IMR-90 (cell line): ENCODE results near the gene TM7SF3. TPM values are rescaled to one million over a fixed set of nuclear protein-coding genes. Genes with fewer than 3 reads are reported as not detected.

ENCODE experiments used
- ATAC-seq: fragments of 200-7000 bp; cut with Tn5 transposase; 2 replicates; pipeline ENCODE4 v1.9.1; 2020; ENCODE audit warnings: low read depth, mild to moderate bottlenecking, moderate library complexity
- BruUV-seq: library from RNA; stranded (reverse); fragments of 400-500 nt; replicated peaks from 2 replicates; lab custom pipeline; 2021; lab: Mats Ljungman, UMichigan
- CTCF ChIA-PET: fragments of 300-600 bp; formaldehyde crosslinking; extraction: SDS; loops from one replicate; lab custom pipeline; 2021; ENCODE audit warnings: antibody characterized with exemption; lab: Yijun Ruan, JAX
- POLR2A ChIA-PET: fragments of 300-600 bp; sonication (Branson Sonifier 250); formaldehyde crosslinking; loops from one replicate; lab custom pipeline; 2022; ENCODE audit warnings: antibody characterized with exemption; ENCODE audit not compliant: unreplicated experiment; lab: Charles Lee
- DNase-seq: peaks from one replicate; pipeline ENCODE4 v3.0.0; 2013
- H2AFZ ChIP-seq: replicated peaks from 2 replicates; pipeline ENCODE3; 2013; ENCODE audit warnings: low read length, mild to moderate bottlenecking; ENCODE audit not compliant: poor library complexity
- H2AK5ac ChIP-seq: 2 replicates; pipeline ENCODE4 v1.6.1; 2013; ENCODE audit warnings: low read depth, low read length, inconsistent platforms
- H2AK9ac ChIP-seq: replicated peaks from 2 replicates; pipeline ENCODE3; 2013; ENCODE audit warnings: mild to moderate bottlenecking, low read depth, low read length, moderate library complexity; ENCODE audit not compliant: poor library complexity
- H2BK120ac ChIP-seq: 2 replicates; pipeline ENCODE4 v1.6.1; 2013; ENCODE audit warnings: low read depth, low read length, inconsistent platforms
- H2BK15ac ChIP-seq: 3 replicates; pipeline ENCODE4 v1.6.1; 2013; ENCODE audit warnings: low read depth, low read length, inconsistent platforms
- H2BK20ac ChIP-seq: 2 replicates; pipeline ENCODE4 v1.6.1; 2013; ENCODE audit warnings: low read depth, mild to moderate bottlenecking, inconsistent platforms, low read length, moderate library complexity
- H2BK5ac ChIP-seq: 2 replicates; pipeline ENCODE4 v1.6.1; 2013; ENCODE audit warnings: mild to moderate bottlenecking, low read depth, low read length, inconsistent platforms; ENCODE audit not compliant: poor library complexity, severe bottlenecking
- H3K14ac ChIP-seq: replicated peaks from 2 replicates; pipeline ENCODE4 v1.6.1; 2013; ENCODE audit warnings: low read depth, low read length, inconsistent platforms
- H3K18ac ChIP-seq: 2 replicates; pipeline ENCODE4 v1.6.1; 2013; ENCODE audit warnings: low read depth, low read length, control low read depth
- H3K23ac ChIP-seq: 2 replicates; pipeline ENCODE4 v1.6.1; 2013; ENCODE audit warnings: low read depth, low read length, inconsistent platforms
- H3K27ac ChIP-seq: 2 replicates; pipeline ENCODE4 v1.5.1; 2013; ENCODE audit warnings: mild to moderate bottlenecking, control low read depth, low read length; ENCODE audit not compliant: insufficient read depth
- H3K27me3 ChIP-seq: 2 replicates; pipeline ENCODE4 v1.6.1; 2013; ENCODE audit warnings: low read length; ENCODE audit not compliant: control insufficient read depth, insufficient read depth
- H3K36me3 ChIP-seq: 2 replicates; pipeline ENCODE4 v1.6.1; 2013; ENCODE audit warnings: low read length, mixed read lengths; ENCODE audit not compliant: control insufficient read depth, insufficient read depth
- H3K4ac ChIP-seq: 2 replicates; pipeline ENCODE4 v1.6.1; 2013; ENCODE audit warnings: low read depth, low read length, inconsistent platforms
- H3K4me1 ChIP-seq: 2 replicates; pipeline ENCODE4 v1.6.1; 2013; ENCODE audit warnings: low read length, mixed read lengths; ENCODE audit not compliant: control insufficient read depth, insufficient read depth
- H3K4me2 ChIP-seq: 2 replicates; pipeline ENCODE4 v1.6.1; 2013; ENCODE audit warnings: low read depth, mild to moderate bottlenecking, control low read depth, low read length, moderate library complexity
- H3K4me3 ChIP-seq: 2 replicates; pipeline ENCODE4 v1.5.1; 2013; ENCODE audit warnings: low read depth, mild to moderate bottlenecking, control low read depth, low read length, moderate library complexity; ENCODE audit not compliant: insufficient read depth
- H3K56ac ChIP-seq: 2 replicates; pipeline ENCODE4 v1.6.1; 2013; ENCODE audit warnings: low read length, inconsistent platforms; ENCODE audit not compliant: insufficient read depth; ENCODE audit errors: extremely low read depth
- H3K79me1 ChIP-seq, 2 experiments: 2 replicates each; pipeline ENCODE4 v1.6.1; 2013; ENCODE audit warnings: low read length in 2 of 2, inconsistent platforms in 1 of 2, low read depth in 1 of 2
- H3K9ac ChIP-seq: 2 replicates; pipeline ENCODE4 v1.6.1; 2013; ENCODE audit warnings: low read depth, low read length, control low read depth
- H3K9me1 ChIP-seq: 2 replicates; pipeline ENCODE4 v1.6.1; 2013; ENCODE audit warnings: low read length, inconsistent platforms; ENCODE audit not compliant: insufficient read depth
- H3K9me3 ChIP-seq: 2 replicates; pipeline ENCODE4 v1.6.1; 2013; ENCODE audit warnings: low read length; ENCODE audit not compliant: control insufficient read depth, insufficient read depth
- H4K20me1 ChIP-seq: 2 replicates; pipeline ENCODE4 v1.6.1; 2013; ENCODE audit warnings: low read length, inconsistent platforms; ENCODE audit not compliant: insufficient read depth
- H4K5ac ChIP-seq: 2 replicates; pipeline ENCODE4 v1.6.1; 2013; ENCODE audit warnings: mild to moderate bottlenecking, low read depth, low read length, control low read depth
- H4K8ac ChIP-seq, 2 experiments: 2 replicates each; pipeline ENCODE4 v1.6.1; 2013; ENCODE audit warnings: low read depth in 2 of 2, low read length in 2 of 2, control low read depth in 1 of 2, inconsistent platforms in 1 of 2
- H4K91ac ChIP-seq: 2 replicates; pipeline ENCODE4 v1.6.1; 2013; ENCODE audit warnings: low read depth, low read length, inconsistent platforms; ENCODE audit not compliant: insufficient read depth
- CEBPB ChIP-seq: IDR thresholded peaks from 2 replicates; pipeline ENCODE4 v1.6.1; 2012; ENCODE audit warnings: low read depth, low read length, improper control_type of control experiment
- CHD1 ChIP-seq: IDR thresholded peaks from 2 replicates; pipeline ENCODE4 v1.6.1; 2012; ENCODE audit warnings: low read depth, low read length, improper control_type of control experiment
- ELK1 ChIP-seq: fragments of 150-350 bp; IDR thresholded peaks from 2 replicates; pipeline ENCODE4 v1.6.1; 2016; ENCODE audit warnings: low read depth, mild to moderate bottlenecking, low read length, moderate library complexity, borderline replicate concordance
- FOS ChIP-seq: fragments of 150-350 bp; IDR thresholded peaks from 2 replicates; pipeline ENCODE4 v1.6.1; 2016; ENCODE audit warnings: low read depth, low read length
- MAFK ChIP-seq: IDR thresholded peaks from 2 replicates; pipeline ENCODE4 v1.6.1; 2012; ENCODE audit warnings: low read depth, low read length, improper control_type of control experiment
- MAZ ChIP-seq: IDR thresholded peaks from 2 replicates; pipeline ENCODE4 v1.6.1; 2012; ENCODE audit warnings: low read depth, mild to moderate bottlenecking, low read length, improper control_type of control experiment, moderate library complexity, borderline replicate concordance
- MXI1 ChIP-seq: IDR thresholded peaks from 2 replicates; pipeline ENCODE4 v1.6.1; 2012; ENCODE audit warnings: low read depth, mild to moderate bottlenecking, low read length, moderate library complexity, borderline replicate concordance
- NFE2L2 ChIP-seq: fragments of 150-350 bp; IDR thresholded peaks from 2 replicates; pipeline ENCODE4 v1.6.1; 2016; ENCODE audit warnings: low read depth, mild to moderate bottlenecking, low read length
- POLR2A ChIP-seq: IDR thresholded peaks from 2 replicates; pipeline ENCODE4 v1.6.1; 2012; ENCODE audit warnings: mild to moderate bottlenecking, low read depth, low read length
- RCOR1 ChIP-seq: IDR thresholded peaks from 2 replicates; pipeline ENCODE4 v1.6.1; 2012; ENCODE audit warnings: mild to moderate bottlenecking, low read length, improper control_type of control experiment; ENCODE audit not compliant: insufficient replicate concordance
- RFX5 ChIP-seq: IDR thresholded peaks from 2 replicates; pipeline ENCODE4 v1.8.0; 2012; ENCODE audit warnings: low read depth, mild to moderate bottlenecking, low read length, moderate library complexity
- SMC3 ChIP-seq: fragments of 150-350 bp; IDR thresholded peaks from 2 replicates; pipeline ENCODE4 v1.6.1; 2016; ENCODE audit warnings: low read depth, mild to moderate bottlenecking, antibody characterized with exemption, low read length, moderate library complexity
- USF2 ChIP-seq: fragments of 150-350 bp; IDR thresholded peaks from 2 replicates; pipeline ENCODE4 v1.6.1; 2017; ENCODE audit warnings: mild to moderate bottlenecking, antibody characterized with exemption, low read length, low read depth
- WGBS, 2 experiments: methylation state at CpG; one replicate each; pipeline versions ENCODE4 v1.1.5 to v1.1.7; 2013; ENCODE audit warnings: missing lambda C conversion rate in 2 of 2; ENCODE audit not compliant: insufficient read length in 1 of 2; ENCODE audit errors: extremely low coverage in 2 of 2; 5-methylcytosine and 5-hydroxymethylcytosine counted together
- dilution Hi-C: fragments of 300-500 bp; cut with HindIII; formaldehyde crosslinking; loops from one replicate; pipeline ENCODE4 v1.14.3; 2018; ENCODE audit warnings: low sequenced_read_pairs; ENCODE audit not compliant: unreplicated experiment
- in situ Hi-C: fragments of 300-500 bp; cut with MboI; formaldehyde crosslinking; loops from 3 replicates; pipeline ENCODE4 v1.14.3; 2019; ENCODE audit warnings: low sequenced_read_pairs, inconsistent platforms, mixed read lengths
- intact Hi-C: fragments of 100-400 bp; cut with micrococcal nuclease; formaldehyde crosslinking; loops from 2 replicates; pipeline ENCODE4 v1.10.0; 2022
- polyA plus RNA-seq, 3 experiments: library from polyadenylated mRNA; depleted of rRNA; stranded (reverse); fragments of >200 nt; gene quantifications; 2 replicates each; pipeline ENCODE4 v1.2.3, GENCODE V29; 2012; ENCODE audit warnings: low replicate concordance in 1 of 3
- total RNA-seq: library from RNA; depleted of rRNA; stranded (reverse); fragments of >200 nt; gene quantifications from 2 replicates; pipeline ENCODE4 v1.2.3, GENCODE V29; 2012

Gene TM7SF3
- total and polyA plus RNA-seq, 2 of the 4 experiments (the other 2 are of a cell fraction) = 35.3 to 46.6 TPM

- Histone ChIP-seq H3K27ac (no peak overlapping the region), H3K9me3 (no peaks in the 10 kb centered on the region), H4K8ac (no peak overlapping the region), H3K14ac (no peak overlapping the region), H3K9ac (no peak overlapping the region), H2AK5ac (no peak overlapping the region), H3K18ac (no peak overlapping the region), H3K23ac (no peak overlapping the region), H3K4me3 (no peak overlapping the region), H3K56ac (no peak overlapping the region), H2BK120ac (no peak overlapping the region), H2AFZ (no peak overlapping the region), H3K4me2 (no peak overlapping the region), H3K27me3 (no peaks in the 10 kb centered on the region), H2BK5ac (no peak overlapping the region), H4K20me1 (no peaks in the 10 kb centered on the region), H2BK15ac (no peak overlapping the region), H4K91ac (no peak overlapping the region), H3K4ac (no peak overlapping the region), H2AK9ac (no peak overlapping the region), H3K36me3 (no peaks in the 10 kb centered on the region), H3K9me1 (no peaks in the 10 kb centered on the region), H4K5ac (no peak overlapping the region), H3K79me1 (no peaks in the 10 kb centered on the region), H3K4me1 (peaks cover 2% of the 10 kb centered on the region; the same call in 1 of the 2 replicates), H2BK20ac (no peak overlapping the region)
- in situ Hi-C loops = no loop called here
- ATAC-seq (no peak), DNase-seq (no peak)
- intact Hi-C loops = no loop called here
- CTCF ChIA-PET = no interaction called here
- no CpG with 5 or more reads among the region's 3 CpGs for WGBS, 2 experiments
- POLR2A ChIA-PET = no interaction called here
- dilution Hi-C loops = no loop called here
- TF ChIP-seq MAFK = no peak
- no peak for TF ChIP-seq POLR2A
- no peak for TF ChIP-seq CHD1
- no peak for TF ChIP-seq ELK1
- no peak for TF ChIP-seq RFX5
- no peak for TF ChIP-seq RCOR1
- TF ChIP-seq FOS = no peak
- no peak for TF ChIP-seq SMC3
- TF ChIP-seq MAZ = no peak
- TF ChIP-seq MXI1 = no peak
- TF ChIP-seq CEBPB = no peak
- TF ChIP-seq USF2 = no peak
- no peak for TF ChIP-seq NFE2L2
- BruUV-seq = no TSS peak
Measured at GRCh38 chr12:27052742-27053141, 38.6 kb upstream of the TM7SF3 start.
